ENCODE data around the gene ZNF311. TPM values are rescaled to one million over a fixed set of nuclear protein-coding genes. Genes with fewer than 3 reads are reported as not detected.

The ZNF311 gene
- total and polyA plus RNA-seq, 9 of the 15 experiments (the other 6 are each of a cell fraction or from before 2014, with no cell fraction given): 5.1 to 10.0 (median 7.5) TPM

DNA sequence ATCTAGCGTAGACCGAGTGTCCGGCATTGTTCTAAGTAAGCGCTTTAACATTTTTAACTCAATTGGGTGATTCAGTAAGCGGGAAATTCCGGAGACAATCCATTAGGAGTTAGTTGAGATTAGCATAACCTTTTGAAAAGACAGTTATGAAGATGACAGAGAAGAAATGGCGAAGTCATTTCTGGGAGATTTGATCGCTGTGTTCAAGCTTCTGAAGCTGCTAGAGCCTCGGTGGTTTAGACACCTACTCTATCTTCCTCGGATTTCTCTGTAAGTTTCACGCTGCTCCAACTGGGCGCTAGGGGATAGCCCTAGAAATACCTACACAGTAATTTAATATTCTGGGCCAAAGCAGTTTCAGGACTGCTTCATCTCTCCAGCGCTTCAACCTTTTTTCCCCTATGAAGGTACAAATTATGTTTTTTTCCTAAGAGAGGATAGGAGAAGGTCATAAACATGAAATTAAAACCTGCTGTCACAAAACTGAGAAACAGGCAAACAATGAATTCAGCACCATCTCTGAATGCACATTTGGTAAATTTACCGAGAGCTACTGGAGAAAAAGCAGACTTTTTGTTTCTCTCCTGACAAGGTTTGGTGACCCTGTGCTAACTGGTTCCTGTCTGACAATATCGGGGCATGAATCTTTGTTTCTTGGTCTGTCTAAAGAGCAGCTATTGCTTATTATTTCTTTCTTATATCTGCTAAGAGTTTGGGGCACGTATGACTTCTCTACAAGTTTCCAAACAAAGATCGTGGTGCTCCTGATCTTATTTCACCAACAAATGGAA, 22.4 kb downstream of the ZNF311 start (continued):
- TF ChIP-seq, protein P1, sequence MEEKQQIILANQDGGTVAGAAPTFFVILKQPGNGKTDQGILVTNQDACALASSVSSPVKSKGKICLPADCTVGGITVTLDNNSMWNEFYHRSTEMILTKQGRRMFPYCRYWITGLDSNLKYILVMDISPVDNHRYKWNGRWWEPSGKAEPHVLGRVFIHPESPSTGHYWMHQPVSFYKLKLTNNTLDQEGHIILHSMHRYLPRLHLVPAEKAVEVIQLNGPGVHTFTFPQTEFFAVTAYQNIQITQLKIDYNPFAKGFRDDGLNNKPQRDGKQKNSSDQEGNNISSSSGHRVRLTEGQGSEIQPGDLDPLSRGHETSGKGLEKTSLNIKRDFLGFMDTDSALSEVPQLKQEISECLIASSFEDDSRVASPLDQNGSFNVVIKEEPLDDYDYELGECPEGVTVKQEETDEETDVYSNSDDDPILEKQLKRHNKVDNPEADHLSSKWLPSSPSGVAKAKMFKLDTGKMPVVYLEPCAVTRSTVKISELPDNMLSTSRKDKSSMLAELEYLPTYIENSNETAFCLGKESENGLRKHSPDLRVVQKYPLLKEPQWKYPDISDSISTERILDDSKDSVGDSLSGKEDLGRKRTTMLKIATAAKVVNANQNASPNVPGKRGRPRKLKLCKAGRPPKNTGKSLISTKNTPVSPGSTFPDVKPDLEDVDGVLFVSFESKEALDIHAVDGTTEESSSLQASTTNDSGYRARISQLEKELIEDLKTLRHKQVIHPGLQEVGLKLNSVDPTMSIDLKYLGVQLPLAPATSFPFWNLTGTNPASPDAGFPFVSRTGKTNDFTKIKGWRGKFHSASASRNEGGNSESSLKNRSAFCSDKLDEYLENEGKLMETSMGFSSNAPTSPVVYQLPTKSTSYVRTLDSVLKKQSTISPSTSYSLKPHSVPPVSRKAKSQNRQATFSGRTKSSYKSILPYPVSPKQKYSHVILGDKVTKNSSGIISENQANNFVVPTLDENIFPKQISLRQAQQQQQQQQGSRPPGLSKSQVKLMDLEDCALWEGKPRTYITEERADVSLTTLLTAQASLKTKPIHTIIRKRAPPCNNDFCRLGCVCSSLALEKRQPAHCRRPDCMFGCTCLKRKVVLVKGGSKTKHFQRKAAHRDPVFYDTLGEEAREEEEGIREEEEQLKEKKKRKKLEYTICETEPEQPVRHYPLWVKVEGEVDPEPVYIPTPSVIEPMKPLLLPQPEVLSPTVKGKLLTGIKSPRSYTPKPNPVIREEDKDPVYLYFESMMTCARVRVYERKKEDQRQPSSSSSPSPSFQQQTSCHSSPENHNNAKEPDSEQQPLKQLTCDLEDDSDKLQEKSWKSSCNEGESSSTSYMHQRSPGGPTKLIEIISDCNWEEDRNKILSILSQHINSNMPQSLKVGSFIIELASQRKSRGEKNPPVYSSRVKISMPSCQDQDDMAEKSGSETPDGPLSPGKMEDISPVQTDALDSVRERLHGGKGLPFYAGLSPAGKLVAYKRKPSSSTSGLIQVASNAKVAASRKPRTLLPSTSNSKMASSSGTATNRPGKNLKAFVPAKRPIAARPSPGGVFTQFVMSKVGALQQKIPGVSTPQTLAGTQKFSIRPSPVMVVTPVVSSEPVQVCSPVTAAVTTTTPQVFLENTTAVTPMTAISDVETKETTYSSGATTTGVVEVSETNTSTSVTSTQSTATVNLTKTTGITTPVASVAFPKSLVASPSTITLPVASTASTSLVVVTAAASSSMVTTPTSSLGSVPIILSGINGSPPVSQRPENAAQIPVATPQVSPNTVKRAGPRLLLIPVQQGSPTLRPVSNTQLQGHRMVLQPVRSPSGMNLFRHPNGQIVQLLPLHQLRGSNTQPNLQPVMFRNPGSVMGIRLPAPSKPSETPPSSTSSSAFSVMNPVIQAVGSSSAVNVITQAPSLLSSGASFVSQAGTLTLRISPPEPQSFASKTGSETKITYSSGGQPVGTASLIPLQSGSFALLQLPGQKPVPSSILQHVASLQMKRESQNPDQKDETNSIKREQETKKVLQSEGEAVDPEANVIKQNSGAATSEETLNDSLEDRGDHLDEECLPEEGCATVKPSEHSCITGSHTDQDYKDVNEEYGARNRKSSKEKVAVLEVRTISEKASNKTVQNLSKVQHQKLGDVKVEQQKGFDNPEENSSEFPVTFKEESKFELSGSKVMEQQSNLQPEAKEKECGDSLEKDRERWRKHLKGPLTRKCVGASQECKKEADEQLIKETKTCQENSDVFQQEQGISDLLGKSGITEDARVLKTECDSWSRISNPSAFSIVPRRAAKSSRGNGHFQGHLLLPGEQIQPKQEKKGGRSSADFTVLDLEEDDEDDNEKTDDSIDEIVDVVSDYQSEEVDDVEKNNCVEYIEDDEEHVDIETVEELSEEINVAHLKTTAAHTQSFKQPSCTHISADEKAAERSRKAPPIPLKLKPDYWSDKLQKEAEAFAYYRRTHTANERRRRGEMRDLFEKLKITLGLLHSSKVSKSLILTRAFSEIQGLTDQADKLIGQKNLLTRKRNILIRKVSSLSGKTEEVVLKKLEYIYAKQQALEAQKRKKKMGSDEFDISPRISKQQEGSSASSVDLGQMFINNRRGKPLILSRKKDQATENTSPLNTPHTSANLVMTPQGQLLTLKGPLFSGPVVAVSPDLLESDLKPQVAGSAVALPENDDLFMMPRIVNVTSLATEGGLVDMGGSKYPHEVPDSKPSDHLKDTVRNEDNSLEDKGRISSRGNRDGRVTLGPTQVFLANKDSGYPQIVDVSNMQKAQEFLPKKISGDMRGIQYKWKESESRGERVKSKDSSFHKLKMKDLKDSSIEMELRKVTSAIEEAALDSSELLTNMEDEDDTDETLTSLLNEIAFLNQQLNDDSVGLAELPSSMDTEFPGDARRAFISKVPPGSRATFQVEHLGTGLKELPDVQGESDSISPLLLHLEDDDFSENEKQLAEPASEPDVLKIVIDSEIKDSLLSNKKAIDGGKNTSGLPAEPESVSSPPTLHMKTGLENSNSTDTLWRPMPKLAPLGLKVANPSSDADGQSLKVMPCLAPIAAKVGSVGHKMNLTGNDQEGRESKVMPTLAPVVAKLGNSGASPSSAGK (IDR thresholded peaks at IDR 0.05): no peak
- TF ChIP-seq, protein P2, sequence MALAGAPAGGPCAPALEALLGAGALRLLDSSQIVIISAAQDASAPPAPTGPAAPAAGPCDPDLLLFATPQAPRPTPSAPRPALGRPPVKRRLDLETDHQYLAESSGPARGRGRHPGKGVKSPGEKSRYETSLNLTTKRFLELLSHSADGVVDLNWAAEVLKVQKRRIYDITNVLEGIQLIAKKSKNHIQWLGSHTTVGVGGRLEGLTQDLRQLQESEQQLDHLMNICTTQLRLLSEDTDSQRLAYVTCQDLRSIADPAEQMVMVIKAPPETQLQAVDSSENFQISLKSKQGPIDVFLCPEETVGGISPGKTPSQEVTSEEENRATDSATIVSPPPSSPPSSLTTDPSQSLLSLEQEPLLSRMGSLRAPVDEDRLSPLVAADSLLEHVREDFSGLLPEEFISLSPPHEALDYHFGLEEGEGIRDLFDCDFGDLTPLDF (CRISPR knock-in tag; IDR thresholded peaks at IDR 0.05): no peak
- TF ChIP-seq PBX2 (CRISPR knock-in tag; IDR thresholded peaks at IDR 0.05; ENCODE audit: low read depth): no peak
- 0 out of 2 replicates have a peak, but pooled peaks have one; percentile 33 for TF ChIP-seq PBX2 (tag; conservative IDR thresholded peaks at IDR 0.05; ENCODE audit: low read depth)
- TF ChIP-seq CBFB (CRISPR knock-in tag; IDR thresholded peaks at IDR 0.05): no peak
- TF ChIP-seq ZNF41 (CRISPR knock-in tag; conservative IDR thresholded peaks at IDR 0.05): no peak
- no peak for TF ChIP-seq ETV6 (IDR thresholded peaks at IDR 0.05; ENCODE audit: borderline replicate concordance in 1 of 2, low read depth in 2 of 2, low read length in 1 of 2)
- TF ChIP-seq ETV6 (CRISPR knock-in tag; IDR thresholded peaks at IDR 0.05; ENCODE audit: borderline replicate concordance): no peak
- TF ChIP-seq PTTG1 (tag; IDR thresholded peaks at IDR 0.05; ENCODE audit: low read depth): no peak
- no peak for TF ChIP-seq NUFIP1 (IDR thresholded peaks at IDR 0.05; ENCODE audit: partially characterized antibody)
- no peak for TF ChIP-seq RNF2 (IDR thresholded peaks at IDR 0.05)
- TF ChIP-seq EZH2 (IDR thresholded peaks at IDR 0.05; ENCODE audit: borderline replicate concordance, low read depth, low read length): no peak
